Common myeloid progenitor, CD34-positive (primary cell): ENCODE measurements around the gene SGSM1.

Source experiments
- CTCF ChIA-PET: fragments of 350-600 bp; sonication (Branson Sonifier 250); formaldehyde crosslinking; loops from one replicate; lab custom pipeline; 2021; ENCODE audit warnings: antibody characterized with exemption; lab: Charles Lee
- POLR2A ChIA-PET: fragments of 350-600 bp; sonication (Branson Sonifier 250); formaldehyde crosslinking; loops from one replicate; lab custom pipeline; 2021; ENCODE audit warnings: antibody characterized with exemption; lab: Charles Lee
- DNase-seq, 3 donors: peaks; one replicate each; pipeline versions ENCODE4 v3.0.0 to v3.0.0-alpha.2; 2013
- H3K27ac ChIP-seq, 2 experiments: 1 replicate in 1 of 2; 2 replicates in 1 of 2; pipeline ENCODE4 v1.7.0; 2013; ENCODE audit warnings: inconsistent platforms in 2 of 2, low read length in 2 of 2, mild to moderate bottlenecking in 2 of 2, low read depth in 1 of 2, moderate library complexity in 1 of 2; ENCODE audit not compliant: severe bottlenecking in 2 of 2, insufficient read depth in 1 of 2, poor library complexity in 1 of 2
- H3K27me3 ChIP-seq, 5 experiments: replicated peaks in 2 of 5; 1 replicate in 3 of 5; 2 replicates in 2 of 5; pipeline versions ENCODE4 v1.6.1 to v1.7.0; 2013; ENCODE audit warnings: low read length in 4 of 5, mild to moderate bottlenecking in 2 of 5, moderate library complexity in 2 of 5, inconsistent platforms in 1 of 5; ENCODE audit not compliant: insufficient read depth in 5 of 5, control insufficient read depth in 4 of 5
- H3K36me3 ChIP-seq, 4 experiments: 1 replicate in 2 of 4; 2 replicates in 2 of 4; pipeline versions ENCODE4 v1.6.1 to v1.7.0; 2013; ENCODE audit warnings: low read length in 3 of 4, control low read depth in 1 of 4, mild to moderate bottlenecking in 1 of 4; ENCODE audit not compliant: control insufficient read depth in 4 of 4, insufficient read depth in 4 of 4
- H3K4me1 ChIP-seq, 4 experiments: 1 replicate in 3 of 4; 2 replicates in 1 of 4; pipeline versions ENCODE4 v1.6.1 to v1.7.1; 2013; ENCODE audit warnings: low read length in 3 of 4, mild to moderate bottlenecking in 3 of 4, control low read depth in 1 of 4, inconsistent platforms in 1 of 4, moderate library complexity in 1 of 4; ENCODE audit not compliant: control insufficient read depth in 4 of 4, insufficient read depth in 4 of 4; ENCODE audit errors: control extremely low read depth in 1 of 4
- H3K4me3 ChIP-seq, 7 experiments: 1 replicate in 4 of 7; 2 replicates in 3 of 7; pipeline versions ENCODE4 v1.5.1 to v1.7.0; 2013; ENCODE audit warnings: mild to moderate bottlenecking in 7 of 7, low read length in 6 of 7, moderate library complexity in 6 of 7, inconsistent platforms in 2 of 7, low read depth in 2 of 7, control low read depth in 1 of 7; ENCODE audit not compliant: insufficient read depth in 4 of 7, control insufficient read depth in 1 of 7; ENCODE audit errors: extremely low read depth in 1 of 7
- H3K9me3 ChIP-seq, 5 experiments: 1 replicate in 4 of 5; 2 replicates in 1 of 5; pipeline versions ENCODE4 v1.6.1 to v1.7.1; 2013; ENCODE audit warnings: low read length in 4 of 5, mild to moderate bottlenecking in 2 of 5, inconsistent platforms in 1 of 5, low read depth in 1 of 5, moderate library complexity in 1 of 5; ENCODE audit not compliant: control insufficient read depth in 4 of 5, insufficient read depth in 2 of 5; ENCODE audit errors: control extremely low read depth in 1 of 5
- WGBS: methylation state at CpG from one replicate; pipeline ENCODE4 v1.1.5; 2013; ENCODE audit not compliant: insufficient coverage; 5-methylcytosine and 5-hydroxymethylcytosine counted together

SGSM1 gene

DNA sequence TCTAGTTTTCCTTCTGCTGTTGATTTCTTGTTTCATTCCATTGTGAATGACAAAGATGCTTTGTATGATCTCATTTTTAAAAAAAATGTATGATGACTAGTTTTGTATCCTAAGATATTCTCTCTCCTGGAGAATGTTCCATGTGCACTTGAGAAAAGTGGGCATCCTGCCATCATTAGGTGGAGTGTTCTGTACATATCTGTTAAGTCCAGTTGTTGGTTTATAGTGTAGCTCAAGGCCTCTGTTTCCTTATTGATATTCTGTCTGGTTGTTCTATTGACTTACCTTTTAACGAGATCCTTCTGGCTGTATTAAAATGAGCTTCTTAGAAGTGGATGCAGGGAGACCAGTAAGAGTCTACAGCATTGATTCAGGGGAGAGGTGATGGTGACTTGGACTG, 35.2 kb downstream of the SGSM1 start:
- no peak overlapping the region for H3K27ac ChIP-seq
- CTCF ChIA-PET = interaction anchor here (0.5 to 1.8 kb wide), 2 partner anchors 10 to 329 kb away, joined by 3 to 4 read pairs; no protein-coding TSS in a partner anchor
- H3K36me3 ChIP-seq = no peaks in the 10 kb centered on the region
- POLR2A ChIA-PET = no interaction called here
- WGBS = 42% methylated on average over 1 of the region's 1 CpG
- no peak overlapping the region for H3K4me3 ChIP-seq
- H3K27me3 ChIP-seq = peaks cover 0 to 7% (median 0%) of the 10 kb centered on the region in 5 experiments
- peaks cover 0 to 6% (median 4%) of the 10 kb centered on the region in 4 experiments for H3K4me1 ChIP-seq
- no peak for DNase-seq
- H3K9me3 ChIP-seq = no peaks in the 10 kb centered on the region

DNA sequence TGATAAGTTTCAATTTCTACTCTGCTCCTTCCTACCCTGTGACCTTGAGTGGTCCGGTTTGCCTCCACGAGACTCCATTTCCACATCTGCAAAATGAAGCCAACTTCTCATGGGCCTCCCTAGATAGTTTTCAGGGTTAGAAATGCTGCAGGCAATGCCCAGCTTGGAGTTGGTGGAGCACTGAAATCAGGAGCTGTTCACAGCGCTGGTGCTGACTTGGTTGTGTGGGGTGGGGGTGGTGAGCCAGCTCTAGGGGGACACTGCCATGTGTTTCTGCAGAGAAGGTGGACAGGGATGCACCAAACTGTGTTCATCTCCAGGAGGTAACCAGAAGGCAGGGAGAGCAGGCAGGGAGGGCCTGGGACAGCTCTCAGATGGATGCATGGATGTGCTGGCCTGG, 37.0 kb downstream of the SGSM1 start:
- H3K36me3 ChIP-seq = no peaks in the 10 kb centered on the region
- peak in 1 of 3 donors; percentile 19 for DNase-seq
- POLR2A ChIA-PET = interaction anchor here (0.6 kb wide), 1 partner anchor 12 kb away, joined by 4 read pairs; no protein-coding TSS in a partner anchor
- no peak overlapping the region for H3K4me3 ChIP-seq
- H3K27ac ChIP-seq = no peak overlapping the region
- CTCF ChIA-PET = interaction anchor here (1.3 to 1.5 kb wide), 2 partner anchors 40 to 85 kb away, joined by 3 to 4 read pairs; no protein-coding TSS in a partner anchor
- peaks cover 0 to 5% (median 0%) of the 10 kb centered on the region in 5 experiments for H3K27me3 ChIP-seq
- WGBS = 83% methylated on average over 1 of the region's 3 CpGs
- H3K4me1 ChIP-seq = peaks cover 0 to 6% (median 4%) of the 10 kb centered on the region in 4 experiments
- H3K9me3 ChIP-seq = no peaks in the 10 kb centered on the region

DNA sequence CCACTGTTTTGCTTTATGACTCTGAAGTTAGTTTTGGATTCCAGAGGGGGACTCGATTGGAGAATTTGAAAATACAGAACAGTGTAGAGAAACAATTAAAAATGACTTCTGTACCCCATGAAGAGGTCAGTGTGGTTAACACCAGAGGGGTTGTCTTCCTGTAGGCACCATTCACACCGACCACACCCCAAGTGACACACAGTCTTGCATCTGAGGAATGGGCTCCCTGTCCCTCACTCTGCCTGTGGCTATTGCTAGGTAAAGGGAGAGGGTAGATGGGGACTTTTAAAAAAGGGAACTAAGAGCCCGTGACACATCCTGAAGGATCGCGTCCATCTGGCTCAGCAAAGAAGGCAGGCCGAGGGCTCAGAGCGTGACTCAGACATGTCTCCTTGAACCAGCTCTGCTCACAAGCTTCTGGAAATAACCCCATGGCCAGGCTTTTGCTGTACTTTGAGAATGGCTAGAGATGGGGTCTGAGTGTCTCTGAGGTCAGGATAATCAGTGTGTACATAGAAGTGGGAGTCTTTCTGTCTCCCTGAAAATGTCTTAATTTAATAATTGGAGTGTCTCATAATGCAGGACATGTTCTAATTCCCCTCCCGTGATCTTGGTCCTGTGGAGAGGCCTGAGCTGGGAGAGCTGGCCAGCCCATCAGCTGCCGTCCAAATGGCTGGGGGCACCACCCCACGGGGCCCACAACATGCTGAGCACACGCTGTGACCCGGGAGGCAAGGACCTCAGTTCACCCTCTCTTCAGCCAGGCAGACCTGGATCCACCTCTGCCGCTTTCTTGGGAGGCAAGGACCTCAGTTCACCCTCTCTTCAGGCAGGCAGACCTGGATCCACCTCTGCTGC, 39.3 kb downstream of the SGSM1 start:
- no peaks in the 10 kb centered on the region for H3K9me3 ChIP-seq
- no peak overlapping the region for H3K4me3 ChIP-seq
- H3K36me3 ChIP-seq = no peaks in the 10 kb centered on the region
- POLR2A ChIA-PET = no interaction called here
- WGBS = 53% methylated on average over 12 of the region's 13 CpGs
- H3K27ac ChIP-seq = no peak overlapping the region
- H3K4me1 ChIP-seq = peaks cover 0 to 6% (median 4%) of the 10 kb centered on the region in 4 experiments
- peaks cover 0 to 5% (median 0%) of the 10 kb centered on the region in 5 experiments for H3K27me3 ChIP-seq
- CTCF ChIA-PET = no interaction called here
- peak; percentile 50 to 86 (median 85) for DNase-seq

DNA sequence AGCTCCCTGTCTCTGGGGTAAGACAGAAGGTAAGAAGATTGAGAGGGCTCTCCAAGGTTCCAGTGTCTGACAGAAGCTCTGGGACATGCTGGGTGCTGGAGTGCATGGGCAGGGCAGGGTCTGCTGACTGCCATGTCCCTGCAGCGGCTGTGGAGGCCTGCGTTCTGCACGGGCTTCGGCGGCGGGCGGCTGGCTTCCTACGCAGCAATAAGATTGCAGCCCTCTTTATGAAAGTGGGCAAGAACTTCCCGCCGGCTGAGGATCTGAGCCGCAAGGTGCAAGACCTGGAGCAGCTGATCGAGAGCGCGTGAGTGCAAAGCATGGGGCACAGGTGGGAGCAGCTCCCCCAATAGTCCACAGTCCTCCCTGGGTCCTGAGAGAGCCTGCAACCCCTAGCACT, 41.5 kb downstream of the SGSM1 start:
- ChIA-PET CTCF (interaction anchor here (0.8 to 5.0 kb wide), 5 partner anchors 9 to 77 kb away, joined by 3 to 61 read pairs (median 3); no protein-coding TSS in a partner anchor), POLR2A (no interaction called here)
- H3K36me3 ChIP-seq = no peaks in the 10 kb centered on the region
- no peak overlapping the region for H3K4me3 ChIP-seq
- no peak overlapping the region for H3K27ac ChIP-seq
- no peaks in the 10 kb centered on the region for H3K9me3 ChIP-seq
- WGBS = 100% methylated on average over 11 of the region's 14 CpGs
- DNase-seq = no peak
- peaks cover 0 to 7% (median 0%) of the 10 kb centered on the region in 5 experiments for H3K27me3 ChIP-seq
- peaks cover 0 to 6% (median 4%) of the 10 kb centered on the region in 4 experiments for H3K4me1 ChIP-seq

DNA sequence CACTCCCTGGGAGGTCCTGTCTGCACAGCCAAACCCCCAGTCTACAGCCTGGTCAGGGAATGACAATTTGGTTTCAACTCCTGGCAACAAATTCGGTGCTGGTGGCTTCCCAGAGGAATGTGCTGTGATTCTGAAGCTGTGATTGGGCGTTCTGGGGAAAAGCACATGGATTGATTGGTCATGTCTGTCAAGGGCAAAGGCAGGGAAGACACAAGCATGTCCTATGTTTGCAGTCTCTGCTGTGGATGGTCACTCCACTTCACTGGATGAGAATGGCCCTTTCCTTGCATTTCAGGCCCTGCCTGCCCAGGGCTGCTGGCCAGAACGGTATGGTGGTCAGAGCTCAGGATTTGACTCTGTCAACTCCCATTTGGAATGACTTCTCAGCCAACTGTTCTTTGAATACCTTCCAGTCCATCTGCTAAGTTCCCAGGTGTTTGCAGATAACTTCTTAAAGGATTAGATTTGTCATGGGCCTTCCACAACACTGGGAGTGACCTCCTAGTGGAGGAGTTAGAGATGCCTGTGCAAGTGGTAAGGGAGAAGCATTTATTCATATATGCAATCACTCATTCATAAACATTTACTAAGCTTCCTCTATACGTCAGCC, 42.7 kb downstream of the SGSM1 start:
- WGBS = 100% methylated on average over 3 of the region's 4 CpGs
- no peak for DNase-seq
- H3K27me3 ChIP-seq = peaks cover 0 to 9% (median 0%) of the 10 kb centered on the region in 5 experiments
- peaks cover 0 to 6% (median 4%) of the 10 kb centered on the region in 4 experiments for H3K4me1 ChIP-seq
- POLR2A ChIA-PET = no interaction called here
- CTCF ChIA-PET = interaction anchor here (1.4 to 5.0 kb wide), 3 partner anchors 46 to 82 kb away, joined by 5 to 61 read pairs (median 10); no protein-coding TSS in a partner anchor
- no peaks in the 10 kb centered on the region for H3K36me3 ChIP-seq
- no peak overlapping the region for H3K4me3 ChIP-seq
- no peaks in the 10 kb centered on the region for H3K9me3 ChIP-seq
- no peak overlapping the region for H3K27ac ChIP-seq

DNA sequence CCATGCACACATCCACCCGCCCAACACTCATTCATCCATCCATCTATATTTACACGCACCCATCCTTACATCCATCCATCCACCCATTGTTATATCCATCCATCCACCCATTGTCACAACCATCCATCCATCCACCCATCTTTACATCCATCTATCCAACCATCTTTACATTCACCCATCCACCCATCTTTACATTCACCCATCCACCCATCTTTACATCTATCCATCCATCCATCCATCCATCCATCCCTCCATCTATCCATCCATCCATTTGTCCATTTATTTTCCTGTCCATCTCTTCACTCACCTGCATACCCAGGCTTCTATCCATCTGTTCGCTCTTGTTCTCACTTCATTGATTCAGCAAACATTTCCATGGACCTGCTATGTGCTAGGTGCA, 49.8 kb downstream of the SGSM1 start:
- Histone ChIP-seq H3K9me3 (no peaks in the 10 kb centered on the region), H3K4me1 (no peaks in the 10 kb centered on the region), H3K27me3 (peaks cover 0 to 4% (median 0%) of the 10 kb centered on the region in 5 experiments), H3K4me3 (no peak overlapping the region), H3K27ac (no peak overlapping the region), H3K36me3 (no peaks in the 10 kb centered on the region)
- 100% methylated on average over 3 of the region's 3 CpGs for WGBS
- POLR2A ChIA-PET = no interaction called here
- DNase-seq = no peak
- CTCF ChIA-PET = no interaction called here
